Astrocyte (in vitro differentiated cells and primary cell): ENCODE measurements around the gene NDUFC2.

Source experiments
- EZH2 ChIP-seq: IDR thresholded peaks from 2 replicates; pipeline ENCODE4 v1.6.1; 2012; ENCODE audit warnings: mild to moderate bottlenecking, low read length, inconsistent platforms; ENCODE audit not compliant: insufficient read depth
- TF ChIP-seq, protein P1 (sequence below): IDR thresholded peaks from 2 replicates; pipeline ENCODE4 v1.5.1; 2011; ENCODE audit warnings: low read depth, mild to moderate bottlenecking, inconsistent platforms, low read length, moderate library complexity; ENCODE audit not compliant: insufficient read depth

DNA sequence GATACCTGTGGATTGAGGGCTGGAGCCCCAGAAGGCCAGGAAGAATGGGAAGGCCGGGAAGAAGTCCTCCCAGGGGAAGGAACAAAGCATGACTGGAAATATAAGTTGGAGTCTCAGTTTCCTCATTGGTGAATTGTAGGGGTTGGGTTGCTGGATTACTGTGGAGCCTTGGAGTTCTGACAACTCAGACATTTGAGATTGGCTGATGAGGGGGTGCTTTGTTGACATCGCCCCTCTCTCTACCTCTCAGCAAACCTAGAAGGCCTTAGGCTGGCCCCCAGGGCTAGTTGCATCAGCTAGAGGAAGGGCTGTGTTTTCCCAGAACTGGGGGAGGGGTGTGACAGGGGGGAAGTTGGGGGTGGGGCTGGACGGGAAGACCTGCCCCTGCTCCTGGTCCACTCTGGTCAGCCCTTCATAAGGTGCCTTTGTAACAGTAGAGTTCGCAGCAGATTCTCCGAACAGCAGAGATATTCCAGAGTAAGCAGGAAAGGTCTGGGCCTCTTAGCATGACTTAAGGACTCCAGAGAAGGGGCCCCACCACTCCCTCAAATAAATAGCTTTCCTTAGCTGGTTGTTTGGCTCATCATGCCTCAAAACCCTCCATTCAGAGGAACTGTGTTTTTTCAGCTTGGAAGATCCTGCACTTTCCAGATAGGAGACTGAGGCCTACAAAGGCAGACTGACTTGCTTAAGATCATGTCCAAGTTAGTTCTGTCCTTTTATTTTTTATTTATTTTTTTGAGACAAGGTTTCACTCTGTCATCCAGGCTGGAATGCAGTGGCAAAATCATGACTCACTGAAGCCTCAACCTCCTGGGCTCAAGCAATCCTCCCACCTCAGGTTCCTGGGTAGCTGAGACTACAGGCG, 28.5 kb downstream of the NDUFC2 start:
- TF ChIP-seq, protein P1, sequence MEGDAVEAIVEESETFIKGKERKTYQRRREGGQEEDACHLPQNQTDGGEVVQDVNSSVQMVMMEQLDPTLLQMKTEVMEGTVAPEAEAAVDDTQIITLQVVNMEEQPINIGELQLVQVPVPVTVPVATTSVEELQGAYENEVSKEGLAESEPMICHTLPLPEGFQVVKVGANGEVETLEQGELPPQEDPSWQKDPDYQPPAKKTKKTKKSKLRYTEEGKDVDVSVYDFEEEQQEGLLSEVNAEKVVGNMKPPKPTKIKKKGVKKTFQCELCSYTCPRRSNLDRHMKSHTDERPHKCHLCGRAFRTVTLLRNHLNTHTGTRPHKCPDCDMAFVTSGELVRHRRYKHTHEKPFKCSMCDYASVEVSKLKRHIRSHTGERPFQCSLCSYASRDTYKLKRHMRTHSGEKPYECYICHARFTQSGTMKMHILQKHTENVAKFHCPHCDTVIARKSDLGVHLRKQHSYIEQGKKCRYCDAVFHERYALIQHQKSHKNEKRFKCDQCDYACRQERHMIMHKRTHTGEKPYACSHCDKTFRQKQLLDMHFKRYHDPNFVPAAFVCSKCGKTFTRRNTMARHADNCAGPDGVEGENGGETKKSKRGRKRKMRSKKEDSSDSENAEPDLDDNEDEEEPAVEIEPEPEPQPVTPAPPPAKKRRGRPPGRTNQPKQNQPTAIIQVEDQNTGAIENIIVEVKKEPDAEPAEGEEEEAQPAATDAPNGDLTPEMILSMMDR, result no peak
- no peak for TF ChIP-seq EZH2
